GM18861 (cell line): Measurements from ENCODE around the gene CDK4.

ENCODE experiments used
- ATAC-seq: cut with Tn5 transposase; IDR thresholded peaks from one replicate; pipeline ENCODE4 v1.9.1; 2021; ENCODE audit not compliant: unreplicated experiment

The CDK4 gene

DNA sequence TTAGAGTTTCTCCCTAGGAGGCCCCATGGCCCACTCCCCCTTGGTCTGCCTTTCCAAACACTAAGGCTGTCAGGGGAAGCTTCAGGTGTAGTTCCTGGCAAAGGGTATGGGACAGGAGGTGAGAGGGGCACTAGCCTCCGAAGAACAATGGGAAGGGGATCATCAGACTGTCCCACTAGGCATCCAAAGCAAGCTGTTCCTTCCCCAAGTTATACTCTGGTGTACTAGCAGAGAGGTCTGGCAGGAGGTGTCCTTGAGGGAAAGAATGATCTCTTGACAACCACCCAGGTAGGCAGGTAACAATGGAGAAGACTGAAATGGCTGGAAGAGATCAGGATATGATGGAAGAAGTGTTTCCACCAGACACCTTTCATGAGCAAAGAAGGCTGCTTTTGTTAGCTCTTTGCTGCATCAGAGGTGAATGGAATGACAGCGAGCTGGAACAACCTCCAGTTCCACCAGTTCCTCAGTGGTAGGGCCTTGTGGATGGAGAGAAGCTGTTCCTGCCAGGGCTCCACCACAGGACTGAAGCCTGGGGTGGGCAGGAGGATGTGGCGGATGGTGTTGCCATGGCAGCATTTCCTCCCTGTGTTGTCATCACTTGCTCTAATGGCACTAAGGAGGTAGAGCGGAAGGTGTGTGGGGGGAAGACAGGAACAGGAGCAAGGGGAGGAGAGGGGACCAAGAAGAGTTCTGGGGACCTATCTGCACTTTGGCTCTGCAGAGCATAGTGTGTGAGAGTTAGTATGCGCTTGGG lies 11.3 kb downstream of the CDK4 start:
- no peak for ATAC-seq

DNA sequence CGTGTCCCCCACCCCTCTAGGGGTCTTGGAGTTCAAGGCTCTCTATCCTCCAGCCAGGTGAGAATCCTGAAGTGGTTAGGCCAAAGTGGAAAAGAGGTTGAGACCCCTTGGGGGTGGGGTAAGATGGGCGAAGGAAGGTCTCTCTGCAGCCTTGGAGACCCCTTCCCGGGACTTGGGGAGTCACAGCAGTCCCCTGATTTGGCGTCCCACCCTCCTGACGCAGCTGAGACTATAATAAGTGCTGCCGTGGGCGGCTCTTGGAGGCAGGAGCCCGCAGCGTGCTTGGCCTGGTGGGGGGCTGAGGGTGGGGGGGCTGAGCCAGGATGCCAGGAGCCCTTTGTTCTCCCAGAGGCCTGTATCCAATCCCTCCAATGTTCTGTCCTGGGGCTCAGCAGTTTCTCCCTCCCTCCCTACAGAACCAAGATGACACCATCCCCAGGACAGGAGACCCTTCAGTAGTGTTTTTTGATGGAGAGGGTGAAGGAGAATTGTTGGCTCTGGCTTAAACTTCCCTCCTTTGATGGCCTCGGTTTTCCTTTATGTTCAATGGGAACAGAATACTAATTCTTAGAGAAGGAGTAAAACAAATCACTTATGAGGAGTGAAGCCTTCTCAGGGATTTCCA lies 12.1 kb downstream of the CDK4 start:
- no peak for ATAC-seq

DNA sequence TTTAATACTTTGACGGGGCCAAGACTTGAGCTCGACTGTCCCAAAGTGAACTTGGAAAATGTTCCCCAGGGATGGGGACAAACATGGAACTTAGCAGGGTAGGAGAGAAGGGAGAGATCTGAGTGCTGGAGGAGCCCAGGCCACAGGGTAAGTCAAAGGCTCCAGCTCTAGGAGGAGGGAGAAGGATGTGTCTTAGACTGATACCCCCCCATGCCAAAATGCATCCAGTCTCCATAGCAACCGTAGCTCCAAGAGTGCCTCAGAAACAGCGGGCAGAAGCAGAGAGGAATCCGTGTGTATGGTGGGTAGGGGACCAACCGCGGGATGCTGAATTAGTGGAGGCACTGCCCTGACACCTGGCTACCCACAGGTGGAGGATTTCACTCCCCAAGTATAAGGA lies 12.7 kb downstream of the CDK4 start:
- ATAC-seq: no peak

DNA sequence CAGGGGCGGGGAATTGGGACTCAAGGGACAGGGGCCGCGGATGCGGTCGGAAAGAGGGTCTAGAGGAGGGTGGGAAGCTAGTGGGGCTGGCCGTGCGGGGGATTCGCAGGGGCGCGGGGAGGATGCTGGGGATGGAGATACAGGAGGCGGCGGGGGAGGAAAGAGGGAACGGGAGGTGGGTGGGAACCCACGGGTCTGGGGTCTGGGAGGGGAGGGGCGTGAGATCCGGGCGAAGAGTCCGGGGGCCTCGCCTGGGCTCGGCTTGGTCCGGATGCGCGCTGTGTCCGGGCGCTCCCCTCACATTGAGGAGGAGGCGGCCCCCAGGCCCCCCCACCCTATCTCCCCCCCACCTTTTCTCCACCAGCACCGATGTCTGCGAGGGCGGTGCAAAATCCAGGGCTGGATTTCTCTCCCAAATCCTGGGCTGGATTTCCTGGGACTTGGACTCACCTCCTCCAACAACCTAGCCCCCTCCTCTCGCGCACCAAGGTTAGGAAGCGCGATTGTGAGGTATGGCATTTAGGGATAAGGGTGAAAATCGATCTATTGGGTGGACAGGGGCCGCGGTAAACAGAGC lies 13.4 kb downstream of the CDK4 start, which contains the start of gene AGAP2:
Gene AGAP2 (minus strand): TSS at position 82 of the 577 bp plus-strand sequence. CDS start 496 bp downstream, outside the sequence.
- ATAC-seq: no peak

DNA sequence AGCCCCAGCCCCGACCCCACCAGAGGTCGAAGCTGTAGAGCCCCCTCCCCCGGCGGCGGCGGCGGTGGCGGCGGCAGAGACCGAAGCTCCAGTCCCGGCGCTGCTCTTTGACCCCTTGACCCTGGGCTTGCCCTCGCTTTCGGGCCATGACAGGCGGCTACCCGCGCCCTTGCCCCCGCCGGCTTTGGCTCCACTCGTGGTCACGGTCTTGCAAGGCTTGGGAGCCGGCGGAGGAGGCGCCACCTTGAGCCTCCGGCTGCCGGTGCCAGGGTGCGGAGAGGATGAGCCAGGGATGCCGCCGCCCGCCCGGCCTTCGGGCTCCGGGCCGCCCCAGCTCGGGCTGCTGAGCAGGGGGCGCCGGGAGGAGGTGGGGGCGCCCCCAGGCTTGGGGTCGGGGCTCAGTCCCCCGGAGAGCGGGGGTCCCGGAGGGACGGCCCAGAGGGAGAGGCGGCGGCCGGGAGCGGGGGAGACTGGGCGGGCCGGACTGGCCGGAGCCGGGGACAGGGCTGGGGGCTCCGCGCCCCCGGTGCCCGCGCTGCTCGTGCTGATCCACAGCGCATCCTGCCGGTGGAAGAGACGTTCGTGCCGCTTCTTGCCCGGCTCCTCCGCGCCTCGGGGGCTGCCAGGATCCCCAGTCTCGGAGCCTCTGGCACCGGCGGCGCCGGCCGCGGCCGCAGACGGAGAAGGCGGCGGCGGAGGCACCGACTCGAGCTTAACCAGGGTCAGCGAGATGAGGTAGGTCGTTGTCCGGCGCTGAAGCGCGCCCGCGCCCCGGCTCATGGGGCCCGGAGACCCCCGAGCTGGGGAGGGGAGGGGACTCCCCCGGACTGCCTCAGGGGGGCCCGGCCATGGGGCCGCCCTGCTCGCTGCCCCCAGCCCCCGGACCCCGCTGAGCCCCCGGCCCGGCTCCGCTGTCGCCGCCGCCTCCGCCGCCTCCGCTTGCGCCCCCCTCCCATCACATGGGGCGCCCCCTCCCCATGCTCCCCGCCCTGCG lies 14.3 kb downstream of the CDK4 start:
- ATAC-seq: no peak

DNA sequence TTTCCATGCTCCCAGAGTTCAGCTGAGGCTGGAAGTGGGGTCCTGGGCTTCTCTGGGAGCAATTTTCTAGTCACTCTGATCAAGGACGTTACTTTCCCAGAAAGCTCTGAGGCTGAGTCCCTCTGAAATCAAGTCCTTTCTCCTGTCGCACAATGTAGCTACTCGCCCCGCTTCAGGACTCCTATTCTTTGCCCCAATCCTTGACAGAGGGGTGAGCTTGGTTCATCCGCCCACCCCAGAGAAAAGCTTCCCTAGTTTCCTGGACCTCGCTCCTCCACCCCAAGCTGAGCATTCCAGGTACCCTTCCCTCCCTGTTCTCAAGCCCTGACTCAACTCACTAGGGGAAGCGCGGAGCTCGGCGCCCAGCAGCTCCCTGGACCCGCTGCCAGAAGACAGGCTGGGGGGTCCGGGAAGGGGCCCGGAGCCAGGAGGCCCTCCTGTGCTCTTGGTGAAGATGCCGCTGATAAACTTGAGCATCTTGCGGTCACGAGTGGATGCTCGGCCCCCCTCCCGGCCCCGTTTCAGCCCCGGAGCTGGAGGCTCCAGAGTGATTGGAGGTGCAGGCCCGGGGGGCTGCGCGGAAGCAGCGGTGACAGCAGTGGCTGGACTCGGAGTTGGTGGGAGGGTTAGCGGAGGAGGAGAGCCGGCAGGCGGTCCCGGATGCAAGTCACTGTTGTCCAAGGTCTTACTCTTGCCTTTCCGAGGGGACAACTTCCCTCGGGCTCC lies 15.2 kb downstream of the CDK4 start:
- ATAC-seq: no peak

DNA sequence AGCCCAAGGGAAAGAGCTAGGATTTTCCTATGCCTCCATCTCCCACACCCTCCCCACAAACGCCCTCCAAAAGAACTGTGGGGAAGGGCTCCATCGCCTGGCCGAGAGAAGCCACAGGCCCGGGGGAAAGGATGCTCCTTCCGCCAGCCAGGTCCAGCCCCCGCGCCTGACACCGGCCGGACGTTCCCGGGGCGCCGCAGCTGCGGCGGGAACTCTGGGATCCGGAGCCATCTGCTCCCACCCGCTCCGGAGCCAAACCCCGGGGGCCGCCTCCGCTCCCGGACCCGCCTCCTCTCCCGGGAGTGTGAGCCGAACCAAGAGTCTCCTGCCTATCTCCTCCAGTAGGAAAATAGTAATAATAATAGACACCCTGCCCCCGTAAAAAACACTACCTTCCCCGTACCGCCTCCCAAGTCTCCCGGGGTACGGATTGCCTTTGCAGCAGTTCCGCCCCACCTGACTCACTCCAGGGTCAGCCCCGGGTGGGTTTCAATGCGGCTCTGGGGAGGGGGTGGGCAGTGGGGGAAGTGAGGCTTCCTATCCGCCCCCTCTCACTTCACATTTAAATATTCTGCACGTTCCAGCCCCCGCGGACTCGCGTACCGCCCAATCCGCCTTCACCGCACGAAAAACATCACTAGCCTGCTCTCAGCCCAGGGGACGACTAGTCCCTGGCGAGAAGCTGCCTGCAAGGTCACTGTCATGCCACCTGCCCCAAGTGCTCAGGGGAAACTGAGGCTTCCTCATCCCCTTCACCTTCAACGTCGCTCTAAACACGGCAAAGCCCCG lies 16.0 kb downstream of the CDK4 start:
- no peak for ATAC-seq

DNA sequence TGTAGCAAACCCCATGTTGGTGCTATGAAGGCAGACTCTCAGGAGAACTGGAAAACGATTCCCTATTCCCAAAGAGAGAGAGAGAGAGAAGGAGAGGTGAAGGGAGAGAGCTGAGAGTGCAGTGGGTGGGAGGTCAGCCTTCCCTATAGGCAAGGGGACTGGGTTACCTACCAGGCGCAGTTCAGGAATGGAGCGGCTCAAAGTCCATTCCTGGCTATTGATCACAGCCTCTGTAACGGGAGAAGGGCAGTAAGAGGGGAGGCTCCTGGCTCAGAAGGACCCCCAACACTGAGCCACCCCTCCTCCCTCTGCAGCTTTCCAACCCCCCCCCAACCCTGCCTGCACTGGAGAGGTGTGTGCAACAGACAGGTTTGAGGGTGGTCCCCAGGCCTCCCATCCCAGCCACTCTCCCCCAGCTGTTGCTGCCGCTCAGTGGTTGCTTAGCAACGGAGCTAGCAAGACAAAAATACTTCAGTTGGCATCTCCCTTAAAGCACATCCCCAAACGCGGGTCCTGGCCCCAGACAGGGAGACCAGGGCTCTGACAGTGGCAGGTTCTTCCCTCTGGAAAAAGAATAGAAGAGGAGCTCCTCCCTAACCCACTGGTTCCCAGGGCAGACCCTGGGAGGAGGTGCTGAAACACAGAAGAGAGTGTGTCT lies 16.8 kb downstream of the CDK4 start:
- ATAC-seq: no peak

DNA sequence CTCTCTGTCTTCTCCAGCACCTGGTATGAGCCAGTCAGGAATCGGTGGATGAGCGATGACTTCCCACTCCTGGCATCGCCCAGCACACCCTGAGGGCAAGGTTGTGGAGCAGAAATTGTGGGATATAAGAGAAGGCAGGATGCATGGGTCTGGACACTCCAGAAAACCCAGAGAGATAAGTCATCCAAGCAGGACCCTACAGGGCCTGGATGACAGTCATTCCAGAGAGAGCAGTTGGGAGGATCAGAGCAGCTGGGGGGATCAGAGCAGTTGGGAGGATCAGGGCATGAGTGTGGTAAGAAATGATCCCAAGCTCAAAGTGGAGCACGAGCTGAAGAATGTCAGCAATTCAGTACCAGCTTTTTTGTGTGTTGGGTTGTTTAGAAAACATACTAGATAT lies 17.5 kb downstream of the CDK4 start:
- ATAC-seq: no peak

DNA sequence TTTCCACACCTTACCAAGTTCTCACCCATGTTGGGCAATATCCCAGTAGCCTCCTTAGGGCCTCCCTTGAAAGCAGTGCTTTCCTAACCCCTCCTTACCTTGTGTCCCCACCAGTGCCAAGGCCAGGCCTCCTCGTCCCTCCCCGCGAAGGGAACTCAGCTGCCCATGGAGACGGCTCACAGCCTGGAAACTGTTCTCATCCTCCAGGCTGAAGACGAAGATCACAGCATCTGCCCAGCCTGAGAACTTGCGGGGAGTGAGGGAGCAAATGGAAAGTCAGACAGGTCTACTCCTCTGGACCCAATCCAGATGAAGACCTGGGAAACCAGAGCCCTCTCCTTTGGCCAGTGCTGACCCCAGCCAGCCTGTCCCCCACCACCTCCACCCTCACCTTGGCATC lies 18.2 kb downstream of the CDK4 start:
- ATAC-seq: no peak

DNA sequence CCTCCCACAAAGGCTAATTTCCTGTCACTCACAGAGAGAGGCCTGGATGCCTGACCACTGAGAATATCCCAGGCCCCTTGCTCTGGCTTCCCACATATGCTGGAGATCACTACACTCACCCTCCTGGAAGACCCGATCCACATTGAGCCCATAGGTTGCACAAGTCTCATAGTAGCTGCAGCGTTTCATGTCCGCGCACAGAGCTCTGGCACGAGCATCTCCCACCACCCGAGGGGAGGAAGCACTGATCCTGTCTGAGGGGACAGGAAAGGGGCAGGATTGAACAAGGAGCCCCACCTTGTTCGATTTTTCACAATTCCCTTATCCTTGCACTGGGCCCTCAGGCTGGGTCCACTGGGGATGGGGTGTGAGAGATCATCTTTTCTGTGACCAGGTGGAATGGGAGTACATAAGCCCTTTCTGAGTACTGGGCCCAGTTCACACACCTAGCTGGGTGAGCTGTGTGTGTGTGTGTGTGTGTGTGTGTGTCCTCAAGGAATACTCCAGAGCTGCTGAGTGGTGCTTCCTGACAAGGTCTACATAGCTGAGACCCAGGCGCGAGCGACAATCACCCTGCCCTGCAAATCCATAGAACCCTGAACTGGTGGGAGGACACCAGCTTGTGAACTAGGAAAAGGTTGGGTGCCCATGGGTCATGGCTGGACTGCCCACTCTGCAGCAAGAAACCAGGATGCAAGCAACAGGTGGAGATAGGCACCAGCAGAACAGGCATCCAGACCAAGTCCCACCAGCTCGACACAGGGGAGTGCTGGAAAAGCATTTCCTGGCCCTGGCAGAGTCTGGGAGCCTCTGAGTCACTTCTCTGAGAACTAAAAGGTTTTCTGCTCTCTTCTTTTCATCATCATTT lies 19.1 kb downstream of the CDK4 start:
- ATAC-seq: no peak

DNA sequence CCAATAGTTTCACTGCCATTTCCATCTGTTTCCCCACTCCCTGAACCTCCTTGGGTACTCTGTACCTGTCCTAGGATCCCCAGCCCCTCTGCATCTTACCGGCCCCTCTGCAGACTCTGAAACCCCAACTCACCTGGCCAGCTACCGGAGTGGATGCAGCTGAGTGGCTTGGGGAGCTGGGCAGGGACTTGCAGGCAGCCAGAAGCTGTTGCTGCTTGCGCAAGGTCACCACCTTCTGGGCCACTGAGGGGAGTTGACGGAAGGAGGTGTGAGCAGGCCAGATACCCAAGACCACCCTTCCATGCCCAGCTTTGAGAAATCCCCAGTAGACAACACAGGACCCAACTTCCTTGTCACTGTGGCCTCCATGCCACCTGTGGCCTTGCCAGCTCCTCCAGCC lies 19.8 kb downstream of the CDK4 start:
- ATAC-seq: no peak

DNA sequence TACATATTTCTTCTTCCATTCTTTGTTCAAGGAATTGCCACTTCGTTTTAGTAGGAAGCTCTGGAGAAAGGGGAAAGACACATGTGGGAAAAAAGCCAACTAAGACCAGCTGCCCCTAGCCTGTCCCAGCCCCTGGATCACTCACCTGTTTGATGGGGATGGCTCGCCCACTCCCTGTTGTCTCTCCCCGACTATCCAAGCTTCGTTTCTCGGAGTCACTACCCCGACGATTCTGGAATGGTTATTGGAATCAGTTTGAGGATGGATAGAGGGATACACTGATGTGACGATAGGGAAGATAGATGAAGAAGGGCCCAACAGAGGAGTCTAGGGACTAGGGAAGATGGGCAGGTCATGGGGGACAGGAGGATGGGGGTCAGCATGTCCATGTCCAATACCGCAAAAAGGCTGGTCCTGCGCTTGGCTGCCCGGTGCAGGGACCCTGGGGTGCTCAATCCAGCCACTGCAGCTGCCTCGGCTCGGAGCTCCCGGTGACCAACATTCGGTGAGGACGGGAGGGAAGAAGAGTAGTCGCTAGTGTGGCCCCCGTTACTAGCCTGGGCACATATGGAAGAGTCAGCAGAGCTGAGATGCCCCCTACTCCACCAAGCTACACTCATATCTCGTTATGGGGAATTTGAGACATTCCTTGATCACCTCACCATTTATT lies 20.6 kb downstream of the CDK4 start:
- no peak for ATAC-seq

DNA sequence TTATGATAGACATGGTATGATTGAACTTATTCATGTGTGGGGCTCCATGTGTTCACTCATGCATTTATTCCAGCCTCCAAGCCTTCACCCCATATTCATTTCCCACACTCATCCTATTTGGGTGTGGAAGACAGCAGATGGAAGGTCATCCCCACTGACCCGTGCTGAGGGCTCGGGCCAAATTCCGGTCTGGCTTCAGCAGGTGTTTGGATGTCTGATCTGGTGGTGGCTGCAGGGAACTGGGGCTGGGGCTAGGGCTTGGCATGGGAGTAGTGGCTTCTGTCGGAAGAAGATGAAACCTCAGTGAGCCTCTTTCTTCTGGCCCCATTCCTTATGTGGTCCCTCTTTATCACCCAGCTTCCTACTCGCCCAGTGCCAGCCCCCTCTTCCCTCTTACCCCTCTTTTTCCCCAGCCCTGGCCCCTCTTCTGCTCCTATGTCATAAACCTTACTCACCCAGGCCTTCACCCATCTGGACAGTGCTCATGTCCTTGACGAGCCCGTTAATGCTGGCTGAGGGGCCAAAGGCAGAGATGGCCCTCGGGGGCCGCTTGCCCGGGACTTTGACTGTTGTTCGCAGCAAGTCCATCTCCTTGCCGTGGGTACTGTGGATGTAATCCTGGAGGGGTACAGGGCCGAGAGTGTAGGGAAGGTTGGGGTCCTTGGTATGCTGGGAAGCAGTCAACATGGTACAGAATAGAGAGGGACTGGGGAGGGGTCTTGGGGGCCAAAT lies 21.6 kb downstream of the CDK4 start:
- no peak for ATAC-seq

DNA sequence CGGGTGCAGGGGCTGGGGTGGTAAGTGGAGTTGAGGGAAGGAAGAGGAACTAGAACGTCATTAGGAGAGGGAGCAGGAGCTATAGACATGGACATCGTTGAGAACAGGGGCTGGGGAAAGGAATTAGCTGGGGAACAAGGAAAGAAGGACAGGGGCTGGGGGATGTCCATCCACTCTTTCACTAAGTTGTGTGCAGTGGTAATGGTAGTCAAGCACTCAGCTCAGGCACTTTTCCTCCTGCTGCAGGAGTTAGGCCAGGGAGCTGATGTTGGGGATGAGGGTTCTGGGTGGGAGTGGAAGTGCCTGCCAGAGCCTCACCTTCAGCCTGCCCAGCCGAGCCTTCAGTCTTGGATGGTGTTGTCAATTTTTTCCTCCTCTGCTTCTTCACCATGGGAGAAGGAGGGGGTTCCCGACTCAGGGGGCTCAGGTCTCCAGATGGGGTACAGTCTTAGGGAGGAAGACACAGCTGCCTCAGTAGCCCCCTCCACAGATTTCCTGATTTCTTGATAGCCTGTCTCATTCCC lies 22.7 kb downstream of the CDK4 start:
- ATAC-seq: no peak

DNA sequence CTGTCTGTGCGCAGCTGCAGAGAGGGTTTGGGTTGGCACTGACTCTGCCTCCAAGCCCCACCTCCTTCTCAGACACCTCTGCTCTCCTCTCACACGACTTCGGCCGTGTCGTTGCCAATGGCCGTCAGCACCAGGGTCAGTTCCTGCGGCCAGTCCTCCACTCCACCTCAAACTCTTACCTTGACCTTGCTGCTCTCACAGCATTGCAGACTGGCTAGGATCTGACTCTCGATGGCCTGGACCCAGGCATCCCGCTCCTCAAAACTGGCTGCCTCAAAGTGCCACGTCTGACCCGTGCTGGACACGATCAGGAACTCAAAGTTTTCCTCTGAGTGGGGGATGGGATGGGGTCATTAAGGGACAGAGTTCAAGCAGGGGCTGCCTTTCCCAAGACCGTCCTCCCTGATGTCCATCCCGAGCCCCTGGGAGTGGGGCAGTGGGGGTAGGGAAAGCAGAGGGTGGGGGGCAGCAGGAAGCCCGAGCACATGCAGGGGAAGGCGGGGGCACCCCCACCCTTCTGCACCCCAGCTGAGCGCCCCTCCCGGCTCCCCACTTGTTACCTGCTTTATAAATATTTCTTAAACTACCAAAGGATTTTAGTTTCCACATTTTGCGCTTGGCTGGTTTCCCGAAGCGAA lies 24.2 kb downstream of the CDK4 start:
- no peak for ATAC-seq
